HG03066 (cell line): ENCODE results near the gene ZNF595.
"Not testable (repeated sequence)": the region's sequence is repeated elsewhere in the genome, so short reads cannot be mapped to it uniquely, and the experiment has no call there.

ENCODE experiments used
- ATAC-seq: cut with Tn5 transposase; IDR thresholded peaks from one replicate; pipeline ENCODE4 v1.9.1; 2021; ENCODE audit warnings: low read depth; ENCODE audit not compliant: unreplicated experiment

Gene ZNF595

GRCh38 chr4:71830-72229 is 18.7 kb downstream of the ZNF595 start:
- no peak for ATAC-seq

GRCh38 chr4:85951-86350 is 32.8 kb downstream of the ZNF595 start:
- no peak for ATAC-seq

- not testable (repeated sequence) for ATAC-seq
Observed at GRCh38 chr4:86559-87324, 33.6 kb downstream of the ZNF595 start.

GRCh38 chr4:98386-98785 is 45.3 kb downstream of the ZNF595 start:
- no peak for ATAC-seq

GRCh38 chr4:99863-100262 is 46.7 kb downstream of the ZNF595 start:
- no peak for ATAC-seq

GRCh38 chr4:107083-107443 is 53.9 kb downstream of the ZNF595 start:
- no peak for ATAC-seq

GRCh38 chr4:107444-108429 is 54.6 kb downstream of the ZNF595 start:
- no peak for ATAC-seq

GRCh38 chr4:112771-113170 is 59.6 kb downstream of the ZNF595 start:
- ATAC-seq, result no peak

GRCh38 chr4:113732-114131 is 60.6 kb downstream of the ZNF595 start:
- no peak for ATAC-seq

GRCh38 chr4:114149-114548 is 61.0 kb downstream of the ZNF595 start:
- ATAC-seq, result no peak

- no peak for ATAC-seq
Observed at GRCh38 chr4:116499-116898, 63.4 kb downstream of the ZNF595 start.

- ATAC-seq, result no peak
Observed at GRCh38 chr4:120616-121015, 67.5 kb downstream of the ZNF595 start.

GRCh38 chr4:121408-122084 is 68.4 kb downstream of the ZNF595 start:
- ATAC-seq, result no peak

- not testable (repeated sequence) for ATAC-seq
Observed at GRCh38 chr4:123922-124274, 70.8 kb downstream of the ZNF595 start.

- peak; percentile 99 for ATAC-seq
Observed at GRCh38 chr4:124275-125081, 71.4 kb downstream of the ZNF595 start, which contains the start of gene ZNF718. ZNF718 (plus strand) TSS chr4:124501; CDS start chr4:124671, 170 bp downstream.

- ATAC-seq, result peak; percentile 11
Observed at GRCh38 chr4:125091-125771, 72.1 kb downstream of the ZNF595 start.

- no peak for ATAC-seq
Observed at GRCh38 chr4:125833-126232, 72.7 kb downstream of the ZNF595 start.

GRCh38 chr4:132483-132882 is 79.4 kb downstream of the ZNF595 start:
- no peak for ATAC-seq
